Mammary epithelial cell (primary cell): ENCODE data around the gene ACTR3C.
"Not testable (repeated sequence)": the region's sequence is repeated elsewhere in the genome, so short reads cannot be mapped to it uniquely, and the experiment has no call there.

Experiments used
- EZH2 ChIP-seq: IDR thresholded peaks from 2 replicates; pipeline ENCODE4 v1.6.1; 2012; ENCODE audit warnings: low read length, inconsistent platforms, borderline replicate concordance
- TF ChIP-seq, protein P1 (sequence below), 2 donors: IDR thresholded peaks in 1 of 2; conservative IDR thresholded peaks in 1 of 2; 2 replicates each; pipeline ENCODE4 v1.5.1; 2011 to 2012; ENCODE audit warnings: inconsistent platforms in 2 of 2, low read length in 2 of 2, mild to moderate bottlenecking in 2 of 2, control low read depth in 1 of 2, low read depth in 1 of 2; ENCODE audit not compliant: insufficient read depth in 1 of 2; ENCODE audit errors: extremely low read depth in 1 of 2

DNA sequence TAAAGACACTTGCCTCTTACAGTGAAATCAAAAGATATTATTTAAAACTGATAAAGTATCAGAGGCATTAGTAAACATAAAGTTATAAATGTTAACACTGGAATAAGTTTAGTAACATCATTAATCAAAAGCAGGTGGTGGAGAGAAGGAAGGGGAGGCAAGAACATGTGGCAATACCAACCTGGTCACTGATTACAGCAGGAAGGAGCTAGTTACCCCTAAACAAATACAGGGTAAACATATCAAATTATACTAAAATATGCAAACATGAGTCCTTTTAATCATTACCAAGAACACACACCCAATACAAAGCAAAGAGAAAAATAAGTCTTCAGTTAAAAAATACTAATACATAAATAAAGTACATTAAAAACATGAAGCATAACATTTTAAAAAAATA lies 25.4 kb downstream of the ACTR3C start:
- TF ChIP-seq, protein P1, sequence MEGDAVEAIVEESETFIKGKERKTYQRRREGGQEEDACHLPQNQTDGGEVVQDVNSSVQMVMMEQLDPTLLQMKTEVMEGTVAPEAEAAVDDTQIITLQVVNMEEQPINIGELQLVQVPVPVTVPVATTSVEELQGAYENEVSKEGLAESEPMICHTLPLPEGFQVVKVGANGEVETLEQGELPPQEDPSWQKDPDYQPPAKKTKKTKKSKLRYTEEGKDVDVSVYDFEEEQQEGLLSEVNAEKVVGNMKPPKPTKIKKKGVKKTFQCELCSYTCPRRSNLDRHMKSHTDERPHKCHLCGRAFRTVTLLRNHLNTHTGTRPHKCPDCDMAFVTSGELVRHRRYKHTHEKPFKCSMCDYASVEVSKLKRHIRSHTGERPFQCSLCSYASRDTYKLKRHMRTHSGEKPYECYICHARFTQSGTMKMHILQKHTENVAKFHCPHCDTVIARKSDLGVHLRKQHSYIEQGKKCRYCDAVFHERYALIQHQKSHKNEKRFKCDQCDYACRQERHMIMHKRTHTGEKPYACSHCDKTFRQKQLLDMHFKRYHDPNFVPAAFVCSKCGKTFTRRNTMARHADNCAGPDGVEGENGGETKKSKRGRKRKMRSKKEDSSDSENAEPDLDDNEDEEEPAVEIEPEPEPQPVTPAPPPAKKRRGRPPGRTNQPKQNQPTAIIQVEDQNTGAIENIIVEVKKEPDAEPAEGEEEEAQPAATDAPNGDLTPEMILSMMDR (conservative IDR thresholded peaks at IDR 0.05 in 1 of 2, IDR thresholded peaks at IDR 0.05 in 1 of 2; ENCODE audit: extremely low read depth in 1 of 2, insufficient read depth in 1 of 2, low read depth in 1 of 2, low read length in 2 of 2), result not testable (repeated sequence)
- TF ChIP-seq EZH2, result not testable (repeated sequence)
